NOMO-1 (cell line): Measurements from ENCODE around the gene FAM3A.

Source experiments
- DNase-seq, 2 experiments: peaks; one replicate each; lab custom pipeline; 2025; ENCODE audit not compliant: unreplicated experiment in 2 of 2; lab: John Stamatoyannopoulos, UW

Gene FAM3A

DNA sequence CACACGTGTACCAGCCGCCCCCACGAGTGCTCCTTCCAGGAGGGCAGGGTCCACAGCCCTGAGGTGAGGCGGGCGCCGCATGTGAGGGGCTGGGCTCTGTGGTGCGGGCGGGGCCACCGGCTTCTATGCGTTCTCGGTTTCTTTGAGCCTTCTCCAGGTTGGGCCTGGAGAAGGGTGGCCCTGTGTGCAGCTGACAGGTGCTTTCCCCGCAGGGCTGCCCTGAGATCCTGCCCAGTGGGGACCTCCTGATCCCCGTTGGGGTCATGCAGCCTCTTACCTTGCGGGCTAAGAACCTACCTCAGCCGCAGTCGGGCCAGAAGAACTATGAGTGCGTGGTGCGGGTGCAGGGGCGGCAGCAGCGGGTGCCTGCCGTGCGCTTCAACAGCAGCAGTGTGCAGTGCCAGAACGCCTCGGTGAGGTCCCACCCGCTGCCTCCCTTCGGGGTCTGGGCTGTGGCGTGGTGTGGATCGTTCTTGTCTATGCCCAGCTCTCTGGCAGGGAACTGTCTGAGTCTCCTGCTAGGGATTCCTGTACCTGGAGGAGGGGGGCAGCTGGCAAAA is 51.1 kb downstream of the FAM3A start:
- no peak for DNase-seq

DNA sequence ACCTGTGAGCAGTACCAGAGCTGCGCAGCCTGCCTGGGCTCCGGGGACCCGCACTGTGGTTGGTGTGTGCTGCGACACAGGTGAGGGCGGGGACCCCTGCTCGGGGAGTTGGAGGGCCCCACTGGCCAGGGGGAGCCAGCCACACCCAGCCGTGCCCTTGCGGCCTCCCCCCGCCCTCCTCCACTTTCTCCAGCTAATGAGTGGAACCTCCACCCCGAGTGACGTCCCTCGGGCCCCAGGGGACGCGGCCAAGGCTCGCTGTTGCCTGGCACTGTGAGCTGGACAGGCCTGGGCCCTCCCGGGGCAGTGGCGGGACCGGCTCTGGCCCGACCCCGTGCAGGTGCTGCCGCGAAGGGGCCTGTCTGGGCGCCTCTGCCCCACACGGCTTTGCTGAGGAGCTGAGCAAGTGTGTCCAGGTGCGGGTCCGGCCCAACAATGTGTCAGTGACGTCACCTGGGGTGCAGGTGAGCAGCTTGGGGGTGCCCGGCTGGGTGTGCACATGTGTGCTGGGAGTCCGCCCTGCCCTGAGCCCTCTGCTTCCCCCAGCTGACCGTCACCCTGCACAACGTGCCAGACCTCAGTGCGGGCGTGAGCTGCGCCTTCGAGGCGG is 52.3 kb downstream of the FAM3A start:
- no peak for DNase-seq

DNA sequence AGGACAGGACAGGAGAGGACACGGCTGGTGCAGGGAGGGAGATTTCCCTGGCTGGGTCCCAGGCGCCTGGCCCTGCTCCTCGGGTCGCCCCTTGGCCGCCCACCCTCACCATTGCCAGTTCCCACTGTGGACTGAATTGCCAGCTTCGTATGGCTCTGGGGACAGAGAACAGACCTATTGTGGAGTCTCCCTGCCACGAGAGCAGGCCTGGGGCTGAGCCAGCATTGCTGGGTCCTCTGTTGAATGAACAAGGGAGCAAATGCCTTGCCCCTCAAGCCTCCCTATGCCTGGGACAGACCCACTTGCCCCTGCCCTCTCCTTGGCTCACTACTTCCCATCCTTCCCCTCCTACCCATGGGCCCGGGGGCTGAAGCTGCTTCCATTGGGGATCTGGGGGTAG is 53.6 kb downstream of the FAM3A start:
- no peak for DNase-seq

DNA sequence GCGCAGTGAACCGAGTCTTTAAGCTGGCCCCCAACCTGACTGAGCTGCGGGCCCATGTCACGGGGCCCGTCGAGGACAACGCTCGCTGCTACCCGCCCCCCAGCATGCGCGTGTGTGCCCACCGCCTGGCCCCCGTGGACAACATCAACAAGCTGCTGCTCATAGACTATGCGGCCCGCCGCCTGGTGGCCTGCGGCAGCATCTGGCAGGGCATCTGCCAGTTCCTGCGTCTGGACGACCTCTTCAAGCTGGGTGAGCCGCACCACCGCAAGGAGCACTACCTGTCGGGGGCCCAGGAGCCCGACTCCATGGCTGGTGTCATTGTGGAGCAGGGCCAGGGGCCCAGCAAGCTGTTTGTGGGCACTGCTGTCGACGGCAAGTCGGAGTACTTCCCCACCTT is 55.7 kb downstream of the FAM3A start:
- DNase-seq = no peak

DNA sequence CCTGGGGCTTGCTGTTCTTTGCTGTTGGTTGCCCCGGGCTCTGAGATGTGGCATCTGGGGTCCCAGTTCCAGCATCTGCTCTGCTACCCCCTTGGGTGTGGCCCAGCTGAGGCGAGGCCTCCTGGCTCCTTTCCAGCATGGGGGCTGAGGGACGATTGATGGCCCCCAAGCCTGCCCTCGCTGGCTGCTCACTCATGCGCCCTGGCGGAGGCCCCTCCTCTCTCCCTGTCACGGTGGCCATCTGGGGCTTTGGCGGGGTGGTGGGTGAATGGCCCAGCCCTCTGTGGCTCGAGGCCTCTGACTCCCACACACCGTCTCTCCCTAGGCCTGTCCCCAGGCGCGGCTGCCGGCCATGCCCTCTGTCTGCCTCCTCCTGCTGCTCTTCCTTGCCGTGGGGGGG is 56.2 kb downstream of the FAM3A start:
- no peak for DNase-seq

DNA sequence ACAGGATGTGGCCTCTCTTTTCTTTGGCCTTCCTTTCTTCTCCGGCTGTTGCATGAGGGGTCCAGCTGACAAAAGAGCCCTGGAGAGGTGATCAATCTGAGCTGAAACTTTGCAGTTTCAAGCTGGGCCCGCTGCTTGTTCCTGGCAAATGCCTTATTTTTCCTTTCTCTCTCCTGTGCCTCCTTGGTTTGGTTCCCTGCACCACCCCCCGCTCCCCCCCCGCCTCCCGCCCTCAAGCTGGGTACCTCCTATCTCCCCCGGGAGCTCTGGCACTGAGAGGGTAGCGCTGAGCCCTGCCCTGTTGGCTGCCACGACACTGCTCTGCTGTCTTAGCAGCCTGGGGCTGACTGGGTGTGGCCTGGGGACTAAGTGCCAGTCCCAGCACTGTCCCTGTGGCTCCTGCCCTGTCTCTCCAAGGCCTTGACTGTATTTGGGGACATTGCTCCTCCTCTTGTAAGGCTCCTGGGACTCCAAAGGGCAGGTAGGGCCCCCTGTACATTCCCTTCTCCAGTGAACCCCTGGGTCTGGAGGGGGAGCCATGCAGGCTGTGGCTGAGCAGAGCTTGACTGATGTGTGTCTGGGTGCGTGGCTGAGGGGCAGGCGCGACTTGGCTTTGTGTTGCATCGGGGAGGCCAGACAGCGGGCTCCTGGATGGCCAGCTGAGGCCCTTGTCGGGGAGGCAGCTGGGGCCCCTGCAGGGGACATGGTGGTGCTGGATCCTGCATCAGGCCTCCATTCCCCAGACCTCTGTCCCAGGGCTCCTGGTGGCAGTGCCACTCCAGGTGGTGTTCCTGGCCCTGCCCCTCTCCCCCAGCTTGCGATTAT is 56.9 kb downstream of the FAM3A start:
- DNase-seq = peak in 1 of 2 experiments; percentile 6

DNA sequence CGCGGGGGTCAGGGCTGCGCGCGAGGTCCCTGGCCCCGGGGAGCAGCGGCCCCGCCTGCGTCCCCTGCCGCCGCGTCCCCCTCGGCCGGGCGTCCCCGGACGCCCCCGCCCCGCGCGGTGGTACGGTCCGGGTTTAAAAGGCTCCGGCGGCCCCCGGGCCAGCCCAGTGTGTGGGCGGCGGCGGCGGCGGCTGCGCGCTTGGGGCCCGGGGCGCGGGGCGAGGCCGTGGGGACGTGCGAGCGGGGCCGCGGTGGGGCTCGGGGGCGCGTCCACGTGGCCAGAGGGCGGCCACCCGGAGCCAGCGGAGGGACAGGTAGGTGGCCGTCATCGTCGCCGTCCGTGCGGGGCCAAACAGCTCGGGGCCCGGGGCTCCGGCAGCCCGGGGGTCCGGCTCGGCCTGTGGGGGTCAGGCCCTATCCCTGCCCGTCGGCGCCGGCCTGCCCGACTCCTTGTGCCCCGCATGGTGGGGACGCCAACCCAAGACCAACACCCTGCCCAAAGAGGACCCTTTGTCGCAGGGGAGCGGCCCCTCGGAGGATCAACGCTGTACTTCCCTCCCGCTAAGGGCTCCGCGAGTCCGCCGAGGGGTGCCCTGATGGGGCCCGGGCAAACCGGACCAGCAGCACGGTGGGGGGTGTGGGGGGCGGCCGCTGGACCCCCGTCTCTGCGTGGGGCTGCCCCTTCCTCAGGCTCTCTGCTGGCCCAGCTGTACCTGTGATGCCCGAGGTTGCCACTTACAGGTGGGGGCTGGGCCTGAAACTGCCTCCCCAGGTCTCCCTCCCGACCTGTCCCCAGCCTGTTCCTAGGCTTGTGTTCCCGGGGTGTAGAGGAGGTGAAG is 57.7 kb downstream of the FAM3A start, which contains the start of gene PLXNA3:
TSS of gene PLXNA3 (plus strand) at position 166 of the 838 bp plus-strand sequence. CDS start 1,903 bp downstream, outside the sequence.
- DNase-seq = no peak

DNA sequence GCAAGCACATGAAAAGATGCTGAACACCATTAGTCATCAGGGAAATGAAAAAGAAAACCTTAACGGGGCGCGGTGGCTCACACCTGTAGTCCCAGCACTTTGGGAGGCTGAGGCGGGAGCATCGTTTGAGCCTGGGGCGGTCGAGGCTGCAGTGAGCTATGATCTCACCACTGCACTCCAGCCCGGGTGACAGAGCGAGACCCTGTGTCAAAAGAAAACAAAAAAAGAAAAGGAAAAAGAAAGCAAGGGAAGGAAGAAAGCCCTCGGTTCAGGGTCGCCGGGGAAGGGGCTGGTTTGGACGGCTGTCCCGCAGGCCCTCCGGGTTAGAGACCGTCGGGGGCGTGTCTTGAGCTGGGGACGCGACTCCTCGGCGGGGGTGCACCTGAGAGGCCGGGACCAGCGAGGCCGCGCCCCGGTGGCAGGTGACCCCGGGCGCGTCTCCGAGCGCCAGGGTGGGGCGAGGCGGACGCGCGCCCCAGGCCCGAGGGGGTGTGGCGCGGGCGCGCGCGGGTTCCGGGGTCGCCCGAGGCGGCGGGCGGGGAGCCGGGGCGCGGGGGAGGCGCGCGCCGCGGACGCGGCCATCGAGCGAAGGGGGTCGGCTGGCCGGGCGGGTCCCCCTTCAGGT is 58.4 kb downstream of the FAM3A start:
- no peak for DNase-seq
